ENCODE results near the gene ZNF423.

The ZNF423 gene

GRCh38 chr16:49453021-49453420 is 402.9 kb downstream of the ZNF423 start:
- no peak overlapping the region for H3K27ac ChIP-seq (ENCODE audit: low read depth, low read length)

GRCh38 chr16:49452578-49452977 is 403.3 kb downstream of the ZNF423 start:
- H3K27me3 ChIP-seq (ENCODE audit: control insufficient read depth, low read length), result peaks cover 13% of the 10 kb centered on the region

More at GRCh38 chr16:49453021-49453420, 402.9 kb downstream of the ZNF423 start:
- no peak overlapping the region for H3K4me2 ChIP-seq (ENCODE audit: low read length)
- no peak overlapping the region for H3K4me3 ChIP-seq (ENCODE audit: low read length)
- no peaks in the 10 kb centered on the region for H3K4me1 ChIP-seq (ENCODE audit: control insufficient read depth, low read length)
- no peaks in the 10 kb centered on the region for H3F3A ChIP-seq (ENCODE audit: control insufficient read depth, insufficient read depth)
- H3K79me2 ChIP-seq (ENCODE audit: control insufficient read depth, low read length), result no peaks in the 10 kb centered on the region
- TF ChIP-seq EZH2phosphoT487 (IDR thresholded peaks at IDR 0.05; ENCODE audit: borderline replicate concordance, low read length), result no peak
- TF ChIP-seq CTCF (IDR thresholded peaks at IDR 0.05; ENCODE audit: low read depth, low read length, poor library complexity, severe bottlenecking), result no peak
- no peaks in the 10 kb centered on the region for H3K9me2 ChIP-seq (replicated peaks; ENCODE audit: control insufficient read depth, low read length)
- H3K36me3 ChIP-seq (ENCODE audit: control insufficient read depth, low read length), result no peaks in the 10 kb centered on the region
- H4K20me1 ChIP-seq (ENCODE audit: control insufficient read depth, insufficient read depth, low read depth, low read length), result no peaks in the 10 kb centered on the region
- H3K27me3 ChIP-seq (ENCODE audit: control insufficient read depth, low read length), result peaks cover 13% of the 10 kb centered on the region
- no peaks in the 10 kb centered on the region for H3K9me3 ChIP-seq (ENCODE audit: control insufficient read depth, insufficient read depth, low read length)

GRCh38 chr16:49452108-49452507 is 403.8 kb downstream of the ZNF423 start:
- no peaks in the 10 kb centered on the region for H3K36me3 ChIP-seq (ENCODE audit: control insufficient read depth, low read length)
- H3K27ac ChIP-seq (ENCODE audit: low read depth, low read length), result no peak overlapping the region
- no peak overlapping the region for H3K4me3 ChIP-seq (ENCODE audit: low read length)
- peaks cover 13% of the 10 kb centered on the region for H3K27me3 ChIP-seq (ENCODE audit: control insufficient read depth, low read length)
- H3K79me2 ChIP-seq (ENCODE audit: control insufficient read depth, low read length), result no peaks in the 10 kb centered on the region
- TF ChIP-seq EZH2phosphoT487 (IDR thresholded peaks at IDR 0.05; ENCODE audit: borderline replicate concordance, low read length) (no peak), CTCF (IDR thresholded peaks at IDR 0.05; ENCODE audit: low read depth, low read length, poor library complexity, severe bottlenecking) (no peak)
- H3K4me2 ChIP-seq (ENCODE audit: low read length), result no peak overlapping the region
- no peaks in the 10 kb centered on the region for H3K9me2 ChIP-seq (replicated peaks; ENCODE audit: control insufficient read depth, low read length)
- no peaks in the 10 kb centered on the region for H3F3A ChIP-seq (ENCODE audit: control insufficient read depth, insufficient read depth)
- H3K9me3 ChIP-seq (ENCODE audit: control insufficient read depth, insufficient read depth, low read length), result no peaks in the 10 kb centered on the region
- no peaks in the 10 kb centered on the region for H3K4me1 ChIP-seq (ENCODE audit: control insufficient read depth, low read length)
- no peaks in the 10 kb centered on the region for H4K20me1 ChIP-seq (ENCODE audit: control insufficient read depth, insufficient read depth, low read depth, low read length)

More at GRCh38 chr16:49452578-49452977, 403.3 kb downstream of the ZNF423 start:
- H4K20me1 ChIP-seq (ENCODE audit: control insufficient read depth, insufficient read depth, low read depth, low read length), result no peaks in the 10 kb centered on the region
- no peaks in the 10 kb centered on the region for H3K9me3 ChIP-seq (ENCODE audit: control insufficient read depth, insufficient read depth, low read length)
- no peak overlapping the region for H3K4me2 ChIP-seq (ENCODE audit: low read length)
- H3K4me1 ChIP-seq (ENCODE audit: control insufficient read depth, low read length), result no peaks in the 10 kb centered on the region
- no peak overlapping the region for H3K27ac ChIP-seq (ENCODE audit: low read depth, low read length)
- TF ChIP-seq CTCF (IDR thresholded peaks at IDR 0.05; ENCODE audit: low read depth, low read length, poor library complexity, severe bottlenecking), result no peak
- TF ChIP-seq EZH2phosphoT487 (IDR thresholded peaks at IDR 0.05; ENCODE audit: borderline replicate concordance, low read length), result no peak
- H3K36me3 ChIP-seq (ENCODE audit: control insufficient read depth, low read length), result no peaks in the 10 kb centered on the region
- H3K4me3 ChIP-seq (ENCODE audit: low read length), result no peak overlapping the region
- no peaks in the 10 kb centered on the region for H3F3A ChIP-seq (ENCODE audit: control insufficient read depth, insufficient read depth)
- no peaks in the 10 kb centered on the region for H3K79me2 ChIP-seq (ENCODE audit: control insufficient read depth, low read length)
- H3K9me2 ChIP-seq (replicated peaks; ENCODE audit: control insufficient read depth, low read length), result no peaks in the 10 kb centered on the region

Measured in DOHH2 (cell line).